Right kidney (tissue), 1 donor: ENCODE data around the gene MAN2A2.
A peak's percentile ranks its signal among the peaks of the same experiment; 100 is the strongest.

ENCODE experiments used
- DNase-seq: peaks from one replicate; pipeline ENCODE4 v3.0.0-alpha.2; 2016

Gene MAN2A2

DNA sequence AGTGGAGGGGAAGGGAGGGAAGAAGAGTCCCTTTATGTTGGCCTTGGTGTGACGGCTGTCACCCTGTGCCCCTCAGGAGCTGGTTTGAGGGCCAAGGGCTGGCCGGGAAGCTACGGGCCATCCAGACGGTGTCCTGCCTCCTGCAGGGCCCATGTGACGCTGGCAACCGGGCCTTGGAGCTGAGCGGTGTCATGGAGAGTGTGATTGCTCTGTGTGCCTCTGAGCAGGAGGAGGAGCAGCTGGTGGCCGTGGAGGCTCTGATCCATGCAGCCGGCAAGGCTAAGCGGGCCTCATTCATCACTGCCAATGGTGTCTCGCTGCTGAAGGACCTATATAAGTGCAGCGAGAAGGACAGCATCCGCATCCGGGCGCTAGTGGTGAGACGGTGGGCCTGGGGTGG, 43.4 kb downstream of the MAN2A2 start:
- no peak for DNase-seq

DNA sequence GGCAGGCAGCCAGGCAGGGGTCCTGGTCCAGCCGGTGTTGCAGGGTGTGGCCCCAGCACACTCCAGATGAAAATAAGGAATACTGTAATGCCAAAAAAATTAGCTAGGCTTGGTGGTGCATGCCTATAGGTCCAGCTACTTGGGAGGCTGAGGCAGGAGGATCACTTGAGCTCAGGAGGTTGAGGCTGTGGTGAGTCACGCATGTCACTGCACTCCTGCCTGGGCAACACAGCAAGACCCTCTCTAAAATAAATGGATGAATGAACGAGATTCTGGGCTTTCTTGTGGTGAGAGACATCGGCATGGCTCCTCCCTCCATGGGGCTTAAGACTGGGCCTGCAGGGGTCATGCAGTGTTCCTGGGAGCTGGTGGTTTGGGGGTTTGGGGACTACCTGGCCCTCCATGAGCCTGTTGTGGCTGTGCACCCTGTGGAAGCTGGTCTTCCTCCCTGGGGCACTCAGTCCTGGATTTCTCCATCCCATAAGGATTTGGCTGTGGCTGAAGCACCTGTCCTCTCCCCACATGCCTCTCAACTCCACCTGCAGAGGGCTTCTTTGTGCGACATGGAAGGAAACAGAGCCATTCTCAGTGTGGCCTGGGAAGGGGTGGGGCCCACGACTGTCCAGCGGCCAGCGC, 44.0 kb downstream of the MAN2A2 start:
- no peak for DNase-seq

DNA sequence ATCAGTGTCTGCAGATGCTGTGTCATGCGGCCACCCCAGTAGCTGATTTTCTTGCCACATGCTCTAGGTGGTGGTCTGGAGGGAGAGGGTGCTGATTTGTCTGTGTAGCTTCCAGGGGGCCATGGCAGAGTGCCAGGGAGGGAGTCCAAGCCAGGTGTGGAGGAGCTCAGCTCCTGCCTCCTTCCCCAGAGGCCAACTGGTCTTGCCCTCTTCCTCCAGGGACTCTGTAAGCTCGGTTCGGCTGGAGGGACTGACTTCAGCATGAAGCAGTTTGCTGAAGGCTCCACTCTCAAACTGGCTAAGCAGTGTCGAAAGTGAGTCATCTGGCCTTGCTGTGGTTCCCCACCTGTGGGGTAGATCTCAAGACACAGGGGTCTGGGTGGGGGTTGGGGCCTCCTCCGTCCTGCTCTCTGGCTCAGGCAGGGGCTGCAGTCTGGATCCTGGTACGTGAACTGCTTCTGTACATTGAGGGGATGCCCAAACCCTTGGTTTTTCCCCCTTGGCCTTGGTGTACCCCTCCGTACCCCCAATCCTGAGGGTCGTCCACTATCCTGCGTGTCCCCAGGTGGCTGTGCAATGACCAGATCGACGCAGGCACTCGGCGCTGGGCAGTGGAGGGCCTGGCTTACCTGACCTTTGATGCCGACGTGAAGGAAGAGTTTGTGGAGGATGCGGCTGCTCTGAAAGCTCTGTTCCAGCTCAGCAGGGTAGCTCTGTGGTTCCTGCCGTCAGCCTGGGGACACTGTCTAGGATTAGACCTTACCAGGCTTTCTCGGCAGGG, 44.7 kb downstream of the MAN2A2 start:
- no peak for DNase-seq

DNA sequence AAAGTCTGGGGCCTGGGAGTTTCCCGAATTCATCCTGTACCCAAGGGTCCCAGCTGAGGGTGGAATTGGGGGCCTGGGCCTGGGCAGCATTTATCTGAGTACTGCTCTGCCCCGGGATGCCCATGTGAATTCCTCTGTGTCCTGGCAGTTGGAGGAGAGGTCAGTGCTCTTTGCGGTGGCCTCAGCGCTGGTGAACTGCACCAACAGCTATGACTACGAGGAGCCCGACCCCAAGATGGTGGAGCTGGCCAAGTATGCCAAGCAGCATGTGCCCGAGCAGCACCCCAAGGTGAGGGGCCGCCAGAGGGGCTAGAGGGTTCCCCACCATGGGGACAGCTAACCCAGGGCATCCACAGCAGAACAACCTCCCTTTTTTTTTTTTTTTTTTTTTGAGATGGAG, 45.4 kb downstream of the MAN2A2 start:
- no peak for DNase-seq

DNA sequence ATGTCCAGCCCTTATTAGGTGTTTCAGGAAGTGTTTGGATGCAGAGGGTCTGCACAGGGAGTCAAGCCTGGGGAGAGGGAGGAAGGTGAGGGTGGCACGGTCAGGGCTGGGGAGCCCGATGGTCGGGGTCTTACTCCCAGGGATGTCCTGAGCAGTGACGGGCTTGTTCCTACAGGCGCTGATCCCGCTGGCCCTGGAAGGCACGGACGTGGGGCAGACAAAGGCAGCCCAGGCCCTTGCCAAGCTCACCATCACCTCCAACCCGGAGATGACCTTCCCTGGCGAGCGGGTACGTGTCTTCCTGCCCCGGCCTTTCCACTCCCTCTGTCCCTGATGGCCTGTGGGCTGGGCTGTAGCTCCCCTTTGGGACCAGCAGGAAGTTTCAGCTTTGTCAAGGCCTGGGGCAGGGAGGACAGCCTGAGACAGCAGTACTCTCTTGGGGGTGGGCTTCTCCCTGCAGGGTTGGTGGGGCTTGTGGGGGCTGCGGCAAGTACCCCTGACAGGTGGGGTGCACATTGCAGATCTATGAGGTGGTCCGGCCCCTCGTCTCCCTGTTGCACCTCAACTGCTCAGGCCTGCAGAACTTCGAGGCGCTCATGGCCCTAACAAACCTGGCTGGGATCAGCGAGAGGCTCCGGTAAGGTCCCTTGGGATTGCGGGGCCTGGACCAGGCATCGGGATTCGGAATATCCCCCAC, 47.0 kb downstream of the MAN2A2 start:
- DNase-seq, result no peak

DNA sequence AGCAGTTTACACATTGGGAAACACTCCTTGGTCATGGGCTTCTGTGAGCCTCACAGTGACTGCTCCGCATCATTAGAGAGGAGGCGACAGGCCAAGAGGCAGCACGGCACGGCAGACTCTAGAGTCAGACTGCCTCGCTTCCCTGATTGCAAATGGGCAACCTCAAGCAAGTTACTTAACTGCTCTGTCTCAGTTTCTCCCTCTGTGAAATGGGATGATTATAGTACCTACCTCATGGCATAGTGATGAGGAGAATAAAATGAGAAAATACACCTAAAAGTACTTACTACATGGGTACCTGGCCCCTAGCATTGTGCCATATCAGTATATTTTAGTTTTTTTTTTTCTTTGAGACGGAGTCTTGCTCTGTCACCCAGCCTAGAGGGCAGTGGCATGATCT, 47.6 kb downstream of the MAN2A2 start:
- DNase-seq, result no peak

DNA sequence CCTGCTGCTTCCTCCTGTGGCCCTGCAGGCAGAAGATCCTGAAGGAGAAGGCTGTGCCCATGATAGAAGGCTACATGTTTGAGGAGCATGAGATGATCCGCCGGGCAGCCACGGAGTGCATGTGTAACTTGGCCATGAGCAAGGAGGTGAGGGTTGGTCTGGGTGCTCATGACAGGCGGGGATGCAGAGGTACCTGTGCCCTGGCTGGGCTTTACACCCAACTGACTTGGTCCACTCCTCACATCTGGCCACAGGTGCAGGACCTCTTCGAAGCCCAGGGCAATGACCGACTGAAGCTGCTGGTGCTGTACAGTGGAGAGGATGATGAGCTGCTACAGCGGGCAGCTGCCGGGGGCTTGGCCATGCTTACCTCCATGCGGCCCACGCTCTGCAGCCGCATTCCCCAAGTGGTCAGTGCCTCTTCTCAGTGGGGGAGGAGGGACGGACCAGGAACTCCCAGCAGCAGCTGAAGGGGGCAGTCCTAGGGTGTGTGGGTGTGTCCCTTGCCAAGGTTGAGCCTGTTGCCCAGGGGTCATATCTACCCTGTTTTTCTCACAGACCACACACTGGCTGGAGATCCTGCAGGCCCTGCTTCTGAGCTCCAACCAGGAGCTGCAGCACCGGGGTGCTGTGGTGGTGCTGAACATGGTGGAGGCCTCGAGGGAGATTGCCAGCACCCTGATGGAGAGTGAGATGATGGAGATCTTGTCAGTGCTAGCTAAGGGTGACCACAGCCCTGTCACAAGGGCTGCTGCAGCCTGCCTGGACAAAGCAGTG, 50.0 kb downstream of the MAN2A2 start:
- DNase-seq, result no peak

DNA sequence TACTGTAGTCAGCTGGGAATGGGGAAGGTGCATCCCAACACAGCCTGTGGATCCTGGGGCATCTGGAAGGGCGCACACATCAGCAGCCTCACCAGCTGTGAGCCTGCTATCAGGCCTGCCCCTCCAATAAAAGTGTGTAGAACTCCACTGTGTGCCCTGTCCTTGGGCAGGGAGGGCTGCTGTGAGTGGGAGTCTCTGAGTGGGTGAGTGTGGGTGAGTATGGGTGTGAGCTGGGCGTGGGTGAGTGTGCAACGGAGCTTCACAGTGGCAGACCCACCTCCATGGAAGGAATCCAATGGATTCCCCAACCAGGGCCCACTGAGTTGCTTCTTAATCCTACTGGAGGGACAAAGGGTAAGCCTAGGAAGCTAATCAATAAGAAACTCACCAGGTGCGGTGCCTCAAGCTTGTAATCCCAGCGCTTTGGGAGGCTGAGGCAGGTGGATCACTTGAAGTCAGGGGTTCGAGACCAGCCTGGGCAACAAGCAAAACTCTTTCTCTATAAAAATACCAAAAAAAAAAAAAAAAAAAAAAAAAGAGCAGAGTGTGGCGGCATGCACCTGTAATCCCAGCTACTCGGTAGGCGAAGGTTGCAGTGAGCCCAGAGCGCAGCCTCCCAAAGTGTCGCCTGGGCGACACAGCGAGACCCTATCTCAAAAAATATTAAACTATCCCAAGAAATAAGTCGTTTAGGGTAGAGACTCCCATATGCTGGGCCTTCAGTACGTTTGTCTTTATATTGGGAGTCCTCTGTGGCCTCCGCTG, 51.0 kb downstream of the MAN2A2 start:
- DNase-seq, result no peak

DNA sequence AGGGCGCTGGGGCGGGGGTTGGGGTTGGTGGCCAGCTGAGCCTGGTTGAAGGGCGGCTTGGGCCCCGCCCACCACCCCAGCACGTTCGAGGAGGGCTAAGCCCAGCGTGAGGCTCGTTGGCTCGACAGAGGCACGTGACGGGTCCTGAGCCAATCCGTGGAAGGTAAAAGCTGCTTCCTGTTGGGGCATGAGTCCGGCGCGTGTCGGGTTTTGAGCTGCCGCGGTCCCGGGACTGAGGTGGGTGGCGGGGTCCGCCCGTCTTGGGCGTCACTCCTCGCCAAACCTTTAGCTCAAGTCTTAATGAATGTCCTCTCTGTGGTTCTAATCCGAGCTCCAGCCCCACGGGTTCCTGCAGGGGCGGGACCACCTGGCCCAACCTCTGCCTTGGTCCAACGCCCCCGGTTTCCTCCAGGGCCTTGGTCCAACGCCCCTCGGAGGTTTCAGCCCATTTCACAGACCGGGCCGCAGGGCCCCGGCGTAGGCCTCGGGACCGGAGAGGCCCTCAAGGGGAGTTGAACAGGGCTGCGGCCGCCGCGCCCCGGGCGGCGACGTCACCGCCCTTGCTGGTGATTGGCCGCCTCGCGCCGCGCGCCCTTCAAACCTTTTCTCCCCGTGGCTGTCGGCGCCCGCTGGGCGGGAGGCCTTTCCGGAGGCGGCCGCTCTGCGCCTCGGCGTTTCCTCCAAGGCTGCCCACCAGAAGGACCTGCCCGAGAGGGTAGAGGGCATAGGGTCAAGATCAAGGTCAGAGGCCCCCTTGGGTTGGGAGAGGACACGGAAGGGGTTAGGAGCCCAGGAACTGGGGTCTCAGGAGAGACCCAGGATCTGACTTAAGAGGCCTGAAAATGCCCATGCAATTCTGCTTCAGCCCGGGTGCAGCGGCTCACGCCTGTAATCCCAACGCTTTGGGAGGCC, 51.9 kb downstream of the MAN2A2 start, which contains the start of gene RCCD1:
TSS of gene RCCD1 (plus strand) at position 173 of the 912 bp plus-strand sequence. CDS start 1,851 bp downstream, outside the sequence.
- peak; percentile 94 for DNase-seq

DNA sequence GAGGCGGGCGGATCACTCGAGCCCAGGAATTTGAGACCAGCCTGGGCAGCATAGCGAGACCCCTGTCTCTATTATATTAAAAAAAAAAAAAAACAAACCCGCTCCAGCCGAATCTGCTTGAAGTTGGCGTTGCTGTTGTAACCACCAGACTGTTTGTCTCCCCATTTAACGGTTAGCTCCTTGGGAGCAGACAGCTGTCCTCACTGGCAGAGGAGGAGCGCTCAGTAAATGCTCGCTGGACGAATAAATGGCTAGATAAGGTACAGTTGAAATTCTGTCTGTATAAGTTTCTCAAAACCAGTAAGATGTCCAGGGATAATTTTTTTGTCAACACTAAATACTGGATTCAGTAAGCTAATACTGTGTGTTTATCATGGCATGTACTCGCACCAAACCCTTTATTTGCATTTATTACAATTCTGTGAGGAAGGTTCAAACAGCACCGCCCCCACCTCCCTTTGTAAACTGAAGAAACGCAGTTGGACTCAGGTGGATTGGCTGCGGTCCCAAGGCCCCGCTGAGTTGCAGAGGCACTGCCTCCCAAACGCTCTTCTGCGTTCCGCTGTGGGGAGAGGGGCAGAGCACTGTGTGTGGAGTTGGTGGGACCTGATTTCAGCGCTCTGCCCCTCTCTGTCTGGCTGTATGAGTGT, 52.6 kb downstream of the MAN2A2 start:
- no peak for DNase-seq

DNA sequence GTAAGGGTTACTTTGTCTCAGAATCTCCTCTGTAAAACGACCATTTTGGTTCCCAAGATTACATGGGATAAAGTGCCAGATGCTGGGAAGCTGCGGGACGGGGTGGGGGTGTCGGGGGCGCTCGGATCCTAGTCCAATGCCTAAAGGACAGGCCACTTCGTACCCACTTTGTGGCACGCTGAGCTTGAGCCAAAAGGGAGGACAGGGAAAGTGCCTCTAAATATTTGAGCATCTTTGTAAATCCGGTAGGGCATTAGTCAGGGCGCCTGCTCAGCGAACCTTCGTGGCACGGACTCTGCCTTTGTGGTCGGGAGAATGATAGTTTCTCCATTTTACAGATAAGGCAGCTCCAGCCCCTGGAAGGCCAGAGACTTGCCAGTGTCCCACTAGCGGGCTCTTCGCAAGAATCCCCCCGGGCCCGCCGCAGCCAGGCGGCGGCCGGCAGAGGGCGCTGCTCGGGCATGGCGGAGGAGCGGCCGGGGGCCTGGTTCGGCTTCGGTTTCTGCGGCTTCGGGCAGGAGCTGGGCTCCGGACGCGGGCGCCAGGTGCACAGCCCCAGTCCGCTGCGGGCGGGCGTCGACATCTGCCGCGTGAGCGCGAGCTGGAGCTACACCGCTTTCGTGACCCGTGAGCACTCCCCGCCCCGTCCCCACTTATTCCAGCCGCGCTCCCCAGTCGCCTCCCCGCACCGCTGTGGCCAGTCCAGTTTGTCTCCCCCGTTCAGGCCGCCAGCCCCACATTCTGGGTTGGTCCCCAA, 53.4 kb downstream of the MAN2A2 start:
- DNase-seq, result peak; percentile 88

DNA sequence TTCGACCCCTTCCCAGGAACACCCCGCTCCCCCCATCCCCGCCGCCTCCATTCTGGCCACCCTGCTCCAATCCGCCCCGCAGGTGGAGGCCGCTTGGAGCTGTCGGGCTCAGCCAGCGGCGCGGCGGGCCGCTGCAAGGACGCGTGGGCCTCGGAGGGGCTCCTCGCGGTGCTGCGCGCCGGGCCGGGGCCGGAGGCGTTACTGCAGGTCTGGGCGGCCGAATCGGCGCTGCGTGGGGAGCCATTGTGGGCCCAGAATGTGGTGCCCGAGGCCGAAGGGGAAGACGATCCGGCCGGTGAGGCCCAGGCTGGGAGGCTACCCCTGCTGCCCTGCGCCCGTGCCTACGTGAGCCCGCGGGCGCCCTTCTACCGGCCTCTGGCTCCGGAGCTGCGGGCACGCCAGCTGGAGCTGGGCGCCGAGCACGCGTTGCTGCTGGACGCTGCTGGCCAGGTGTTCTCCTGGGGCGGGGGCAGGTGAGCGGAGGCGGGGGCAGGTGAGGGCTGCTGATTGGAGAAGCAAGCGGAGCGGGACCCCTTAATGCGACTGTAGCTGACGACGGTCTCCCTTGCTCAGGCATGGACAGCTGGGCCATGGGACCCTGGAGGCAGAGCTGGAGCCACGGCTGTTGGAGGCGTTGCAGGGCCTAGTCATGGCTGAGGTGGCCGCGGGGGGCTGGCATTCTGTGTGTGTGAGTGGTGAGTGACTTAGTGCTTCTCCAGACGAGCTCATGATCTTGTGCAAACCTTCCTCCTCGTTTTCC, 54.1 kb downstream of the MAN2A2 start:
- peak; percentile 81 for DNase-seq

DNA sequence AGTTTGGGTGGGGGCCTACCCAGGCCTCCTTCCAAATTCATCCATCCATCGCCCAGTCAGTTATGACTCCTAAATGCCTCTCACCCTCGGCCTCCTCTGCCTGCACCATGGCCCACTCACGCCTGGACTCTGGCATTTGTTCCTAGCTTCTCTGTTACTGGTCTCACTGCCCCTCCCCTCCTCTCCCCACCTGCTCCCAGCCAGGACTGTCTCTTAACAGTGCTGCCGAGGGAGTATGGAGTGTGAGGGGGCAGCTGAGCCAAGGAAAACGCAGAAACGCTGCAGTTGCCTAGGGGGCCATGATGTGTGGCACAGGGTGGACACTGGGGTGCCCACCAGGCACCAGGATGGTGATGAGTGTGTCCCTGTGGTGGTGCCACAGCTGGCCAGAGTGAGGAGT, 54.7 kb downstream of the MAN2A2 start:
- no peak for DNase-seq

DNA sequence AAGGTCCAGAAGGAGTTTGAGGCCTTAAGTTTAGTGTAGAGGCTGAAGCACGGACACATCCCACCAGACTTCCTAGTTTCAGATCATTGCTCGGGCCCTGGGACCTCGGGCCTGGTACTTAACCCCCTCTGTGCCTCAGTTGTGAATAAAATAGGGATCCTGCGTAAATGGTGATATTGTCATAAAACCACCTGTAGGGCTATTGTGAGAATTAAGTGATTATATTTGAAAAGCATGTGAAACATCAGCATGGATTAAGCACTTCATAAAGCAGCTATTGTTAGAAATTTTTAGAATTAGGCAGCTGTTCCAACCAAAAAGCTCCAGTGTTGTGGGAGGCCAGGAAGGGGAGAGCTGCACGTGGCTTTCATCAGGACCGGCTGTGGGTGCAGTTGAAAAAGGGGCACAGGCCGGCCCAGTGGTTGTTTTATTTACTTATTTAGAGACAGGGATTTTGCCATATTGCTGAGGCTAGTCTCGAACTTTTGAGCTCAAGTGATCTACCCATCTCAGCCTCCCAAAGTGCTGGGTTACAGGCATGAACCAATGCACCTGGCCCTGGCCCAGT, 56.0 kb downstream of the MAN2A2 start:
- DNase-seq, result no peak

DNA sequence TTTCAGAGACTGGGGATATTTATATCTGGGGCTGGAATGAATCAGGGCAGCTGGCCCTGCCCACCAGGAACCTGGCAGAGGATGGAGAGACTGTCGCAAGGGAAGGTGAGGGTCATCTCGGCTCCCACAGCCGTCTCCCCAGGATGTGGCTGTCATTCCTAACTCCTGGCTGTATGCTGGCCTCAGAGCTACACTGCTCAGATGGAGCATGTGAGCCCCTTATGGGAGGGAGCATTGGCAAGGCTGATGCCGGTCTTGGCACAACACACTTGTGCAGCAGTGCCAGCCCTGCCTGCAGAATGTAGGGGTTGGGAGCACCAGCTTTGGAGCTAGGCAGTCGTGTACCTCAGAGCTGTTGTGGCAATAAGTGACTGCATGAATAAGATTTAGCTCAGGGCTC, 56.8 kb downstream of the MAN2A2 start:
- no peak for DNase-seq

DNA sequence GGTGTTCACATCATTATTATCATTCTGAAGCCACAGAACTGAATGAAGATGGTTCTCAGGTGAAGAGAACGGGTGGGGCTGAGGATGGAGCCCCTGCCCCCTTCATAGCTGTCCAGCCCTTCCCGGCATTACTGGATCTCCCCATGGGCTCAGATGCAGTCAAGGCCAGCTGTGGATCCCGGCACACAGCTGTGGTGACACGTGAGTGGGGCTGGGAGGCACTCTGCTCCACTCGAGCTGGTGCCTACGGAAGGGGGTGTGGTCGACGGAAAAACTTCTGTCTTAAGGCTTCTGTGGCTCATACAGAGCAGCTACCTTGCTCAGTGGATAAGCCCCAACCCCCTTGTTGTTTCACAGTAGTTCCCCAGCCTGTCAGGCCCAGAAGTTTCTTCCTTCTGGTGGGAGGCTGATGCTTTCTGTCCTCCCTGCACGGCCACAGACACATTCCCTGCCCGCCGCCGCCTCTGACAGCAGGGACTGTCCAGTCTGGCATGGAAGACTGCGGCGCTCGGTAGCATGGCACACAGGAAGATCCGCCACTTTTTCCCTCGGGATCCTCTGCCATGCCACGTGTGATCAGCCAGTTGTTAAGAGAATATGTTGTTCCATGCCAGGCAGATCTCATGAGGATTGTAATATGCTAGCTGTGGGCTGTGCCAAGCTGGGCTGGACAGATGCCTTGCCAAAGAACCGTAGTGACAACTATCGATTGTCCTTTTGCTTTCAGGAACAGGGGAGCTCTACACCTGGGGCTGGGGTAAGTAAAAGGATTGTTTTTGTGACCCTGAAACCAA, 57.4 kb downstream of the MAN2A2 start:
- DNase-seq, result no peak

DNA sequence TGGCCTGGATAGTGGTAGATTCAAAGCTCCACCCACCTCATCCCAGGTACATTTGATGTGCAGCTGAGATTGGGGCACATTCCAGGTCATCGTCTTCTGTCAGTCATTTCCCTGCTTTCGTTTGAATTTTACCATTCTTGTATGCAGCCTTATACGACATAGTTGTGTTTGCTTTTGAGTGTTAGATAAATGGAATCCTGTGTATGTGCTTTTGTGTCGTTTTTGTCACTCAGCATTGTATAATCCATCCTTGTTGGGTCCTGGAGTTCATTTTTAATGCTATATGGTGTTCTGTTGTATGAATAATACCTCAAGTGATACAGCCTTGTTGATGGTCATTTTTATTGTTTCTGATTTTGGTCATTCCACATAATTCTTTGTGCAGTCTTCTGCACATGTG, 58.9 kb downstream of the MAN2A2 start:
- DNase-seq, result no peak
